HG03575 (cell line): ENCODE data around the gene GAS2L2.

ENCODE experiments used
- ATAC-seq: cut with Tn5 transposase; IDR thresholded peaks from one replicate; pipeline ENCODE4 v1.9.1; 2021; ENCODE audit not compliant: unreplicated experiment, insufficient number of reproducible peaks, low FRiP score; ENCODE audit errors: extremely low read depth

Gene GAS2L2

DNA sequence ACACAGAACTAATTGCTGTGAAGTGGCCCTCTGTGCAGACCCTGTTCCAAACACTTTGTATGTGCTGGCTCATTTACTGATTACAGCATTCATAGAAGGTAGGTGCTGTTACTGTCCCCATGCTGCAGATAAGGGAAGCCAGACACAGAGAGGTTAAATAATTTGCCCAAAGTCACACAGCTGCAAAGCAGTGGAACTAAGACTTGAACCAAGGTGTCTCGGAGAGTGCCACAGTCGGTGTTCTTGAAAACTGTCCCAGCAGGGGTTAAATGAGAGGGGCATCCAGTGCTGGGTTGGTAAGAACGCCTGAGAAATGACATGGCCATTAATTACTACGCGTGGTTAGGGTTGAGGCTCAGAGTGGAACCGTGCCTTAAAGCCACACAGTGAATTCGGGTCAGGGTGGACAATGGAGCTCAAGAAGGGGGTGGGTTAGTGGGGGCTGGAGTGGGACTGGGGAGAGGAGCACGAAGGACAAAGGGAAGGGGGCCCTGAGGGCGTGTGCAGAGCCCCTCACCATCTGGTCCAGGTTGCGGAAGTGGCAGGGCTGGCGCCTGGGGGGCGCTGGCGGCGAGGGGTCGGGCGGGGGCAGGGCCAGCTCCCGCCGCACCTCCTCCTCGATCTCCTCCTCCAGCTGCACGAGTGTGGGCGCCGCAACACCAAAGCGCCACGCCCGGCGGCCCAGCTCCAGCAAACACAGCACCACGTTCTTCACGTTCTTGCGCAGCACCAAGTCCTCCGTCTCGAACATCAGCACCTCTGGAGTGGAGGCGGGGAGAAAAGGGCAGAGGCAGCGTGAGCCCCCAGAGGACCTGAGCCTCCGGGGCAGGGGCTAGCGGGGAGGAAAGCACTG, 3.3 kb downstream of the GAS2L2 start:
- ATAC-seq, result no peak

DNA sequence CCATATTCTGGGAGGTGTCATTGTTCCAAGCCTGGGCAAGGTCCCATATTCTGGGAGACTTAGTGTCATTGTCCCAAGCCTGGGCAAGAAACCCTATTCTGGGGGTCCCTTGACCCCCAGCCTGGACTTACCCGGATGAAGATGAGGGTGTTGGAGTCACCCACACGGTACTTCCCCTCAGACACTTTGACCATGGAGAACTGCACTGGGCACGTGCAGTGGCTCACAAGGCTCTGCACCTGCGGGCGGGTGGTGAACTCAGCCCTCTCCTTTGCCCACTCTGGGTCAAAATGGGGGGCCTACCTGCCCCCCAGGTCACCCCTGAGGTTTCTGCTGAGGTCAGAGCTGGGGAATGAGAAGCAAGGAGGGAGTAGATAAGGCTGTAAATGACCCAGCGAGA, 4.1 kb downstream of the GAS2L2 start:
- ATAC-seq, result no peak

DNA sequence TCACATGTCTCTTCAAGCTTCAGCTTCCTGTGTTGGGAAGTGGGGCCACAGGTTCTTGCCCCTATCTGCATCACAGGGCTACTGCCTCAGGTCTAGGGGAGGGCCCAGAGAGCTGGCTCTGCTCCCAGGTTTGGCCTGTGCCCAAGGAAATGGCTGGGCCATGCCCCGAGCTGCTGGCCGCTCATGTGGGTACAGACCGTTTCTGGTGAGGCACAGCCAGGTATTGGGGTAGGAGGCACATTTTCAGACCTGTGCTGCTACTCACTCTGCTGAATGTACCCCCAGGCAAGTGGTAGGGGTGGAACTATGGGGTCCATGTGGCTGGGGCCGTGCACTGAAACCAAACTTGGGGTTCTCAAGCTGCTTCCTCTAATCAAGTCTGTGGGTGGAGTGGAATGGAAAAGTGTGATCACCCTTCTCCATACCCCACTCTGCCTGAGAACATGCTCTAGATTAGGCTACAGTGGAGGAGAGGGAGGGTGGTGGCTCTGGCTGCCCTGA, 4.6 kb downstream of the GAS2L2 start:
- ATAC-seq, result no peak

DNA sequence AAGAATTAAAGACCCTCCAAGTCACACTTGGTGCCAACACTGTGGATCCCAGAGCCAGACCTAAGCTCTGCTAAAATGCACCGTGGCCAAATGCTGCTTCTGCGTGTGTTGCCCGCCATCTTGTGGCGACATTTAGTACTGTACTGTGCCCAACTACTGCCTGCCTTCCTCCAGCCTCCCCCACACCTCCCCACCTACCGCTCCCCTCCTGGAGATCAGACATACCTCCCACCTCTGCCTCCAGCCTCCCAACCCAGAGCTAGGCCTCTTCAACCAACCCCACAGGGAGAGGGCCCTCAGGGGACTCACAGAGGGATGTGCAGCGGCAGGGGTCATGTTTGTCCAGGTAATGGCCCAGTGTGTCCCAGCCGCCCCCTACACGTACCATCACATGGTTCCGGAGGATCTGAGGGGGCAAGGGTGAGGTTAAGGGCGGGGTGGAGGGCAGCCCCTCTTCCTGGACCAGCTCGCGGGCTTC, 5.5 kb downstream of the GAS2L2 start:
- ATAC-seq, result no peak

DNA sequence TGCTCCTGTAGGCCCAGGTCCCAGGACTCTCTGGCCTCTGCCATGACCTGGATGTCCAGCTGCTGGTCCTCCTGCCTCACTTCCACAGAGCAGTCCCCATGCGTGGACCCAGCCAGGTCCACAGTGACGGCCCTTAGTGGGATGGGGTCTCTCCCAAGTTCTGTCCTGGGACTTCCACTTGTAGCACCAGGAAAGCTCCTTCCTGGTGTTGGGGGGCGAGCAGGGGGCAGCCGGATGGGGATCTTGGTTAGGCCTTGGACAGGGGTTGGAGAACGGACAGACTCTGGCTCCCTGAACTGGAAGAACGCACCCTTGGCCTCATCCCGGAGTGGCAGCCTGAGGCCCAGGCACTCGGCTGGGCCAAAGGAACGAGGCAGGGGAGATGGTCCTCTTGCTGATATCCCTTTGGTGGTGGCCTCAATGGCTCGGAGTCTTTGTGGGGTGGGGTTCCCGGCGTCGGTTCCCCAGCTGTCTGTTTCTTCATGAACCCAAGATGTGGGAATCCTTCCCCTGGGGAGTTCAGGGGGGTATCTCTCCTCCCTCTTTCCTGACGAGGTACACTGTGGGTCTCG, 7.2 kb downstream of the GAS2L2 start:
- ATAC-seq, result no peak

DNA sequence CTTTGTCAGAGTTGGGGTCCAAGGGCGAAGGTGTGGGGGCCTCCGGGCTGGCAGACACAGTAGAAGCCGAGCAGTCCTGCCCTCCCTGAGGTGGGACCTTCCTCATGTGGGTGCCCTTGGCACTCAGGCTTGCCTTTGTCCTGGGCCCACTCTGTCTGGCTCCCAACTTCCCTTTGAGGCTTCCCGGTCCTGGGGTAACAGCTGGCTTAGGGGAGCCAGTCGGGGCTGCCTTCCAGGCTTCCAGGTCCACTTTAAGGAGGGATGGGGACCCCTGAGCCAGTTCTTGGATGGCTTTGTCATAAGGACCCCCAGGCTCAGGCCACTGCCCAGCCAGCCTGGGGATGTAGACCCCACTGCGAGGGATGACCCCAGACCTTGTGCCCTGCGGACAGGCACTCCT, 7.8 kb downstream of the GAS2L2 start:
- ATAC-seq, result no peak

DNA sequence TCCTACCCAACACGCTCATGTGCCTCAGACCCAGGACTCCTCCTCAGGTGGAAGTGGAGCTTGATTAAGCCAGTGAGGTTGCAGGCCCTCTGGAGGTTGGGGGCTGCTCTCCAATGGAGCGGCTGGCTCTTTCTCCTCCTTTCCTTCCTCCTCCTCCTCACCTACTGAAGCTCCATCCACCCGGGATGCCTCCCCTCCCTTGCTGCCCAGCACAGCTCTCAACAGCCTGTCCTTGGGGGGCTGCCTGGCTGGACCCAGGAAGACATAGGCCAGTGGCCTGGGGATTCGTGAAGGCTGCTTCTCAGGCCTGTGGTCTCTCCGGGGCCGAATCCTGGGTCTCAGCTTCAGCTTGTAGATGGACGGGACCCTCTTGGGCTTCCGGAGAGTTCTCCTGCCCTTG, 8.2 kb downstream of the GAS2L2 start:
- no peak for ATAC-seq

DNA sequence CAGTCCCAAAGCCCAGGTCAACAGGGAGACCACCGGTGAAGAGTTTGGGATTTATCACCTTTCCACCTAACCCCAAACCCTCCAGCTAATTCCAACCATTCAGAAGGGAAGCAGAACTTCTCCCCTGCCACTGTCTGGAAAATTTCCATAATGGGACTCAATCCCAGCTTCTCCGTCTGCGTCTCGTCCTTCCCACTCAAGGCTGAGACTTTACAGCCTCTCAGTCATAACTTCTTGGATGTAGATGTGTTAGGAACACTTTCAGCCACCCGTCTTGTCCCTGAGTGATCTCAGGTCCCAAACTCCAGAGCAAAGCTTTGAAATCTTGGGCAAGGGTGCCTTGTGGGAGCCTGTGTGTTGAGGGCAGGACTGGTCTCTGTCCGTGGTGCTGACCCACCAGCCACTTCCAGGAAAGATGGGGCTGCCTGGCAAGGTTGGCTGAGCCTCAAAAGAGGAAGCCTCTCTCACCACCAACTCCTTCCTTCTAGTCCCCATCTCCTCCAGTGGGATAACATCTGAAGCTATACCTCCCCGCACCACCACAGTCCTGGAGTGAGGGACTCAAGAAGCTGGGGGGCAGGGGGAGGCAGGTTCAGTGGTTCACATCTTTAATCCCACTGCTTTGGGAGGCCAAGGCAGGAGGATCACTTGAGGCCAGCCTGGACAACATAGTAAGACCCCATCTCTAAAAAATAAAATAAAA, 9.3 kb downstream of the GAS2L2 start:
- ATAC-seq, result no peak

DNA sequence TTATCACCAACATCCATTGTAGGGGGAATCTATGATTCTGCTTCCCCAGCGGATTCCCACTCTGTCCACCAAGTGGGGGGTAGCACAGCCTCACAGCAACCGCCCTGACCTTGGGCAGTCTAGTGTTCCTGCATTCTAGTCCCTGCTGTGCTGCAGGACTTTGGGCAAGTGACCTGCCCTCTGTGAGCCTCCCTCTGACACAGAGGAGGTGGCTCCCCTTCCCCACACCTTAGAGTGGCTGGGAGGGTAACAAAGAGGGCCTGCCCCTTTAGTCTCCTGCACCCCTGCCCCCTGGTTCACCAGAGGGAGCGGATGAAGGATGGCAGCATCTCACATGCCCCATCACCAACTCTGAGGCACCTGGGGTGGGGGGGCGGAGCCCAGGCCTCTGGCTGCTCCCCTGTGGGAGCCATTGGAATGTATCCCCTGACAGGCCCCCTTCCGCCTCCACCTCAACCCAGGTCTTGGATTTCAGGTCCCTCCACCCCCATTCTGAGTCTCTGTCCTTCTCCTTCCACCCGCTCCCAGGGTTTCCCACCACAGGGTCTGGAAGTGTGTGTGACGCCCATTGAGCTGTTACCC, 10.1 kb downstream of the GAS2L2 start:
- ATAC-seq, result no peak

DNA sequence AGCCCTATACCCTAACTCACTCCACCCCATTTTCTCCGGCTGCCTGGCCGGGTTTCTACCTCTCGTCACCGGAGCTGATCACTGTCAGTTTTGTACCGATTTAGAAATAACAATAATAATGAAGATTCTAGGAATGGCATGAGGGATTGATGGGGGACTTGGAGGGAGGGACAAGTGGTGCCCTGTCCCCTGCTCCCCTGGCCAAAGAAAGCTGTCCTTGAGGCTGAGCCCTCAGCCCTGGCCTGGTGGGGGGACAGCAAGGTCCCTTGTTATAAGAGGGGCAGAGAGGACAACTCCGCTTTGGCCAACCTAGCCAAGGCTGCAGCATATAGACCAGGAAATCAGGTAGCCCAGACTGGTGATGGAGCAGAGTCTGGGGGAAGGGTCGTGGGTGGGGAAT, 10.5 kb downstream of the GAS2L2 start:
- no peak for ATAC-seq

DNA sequence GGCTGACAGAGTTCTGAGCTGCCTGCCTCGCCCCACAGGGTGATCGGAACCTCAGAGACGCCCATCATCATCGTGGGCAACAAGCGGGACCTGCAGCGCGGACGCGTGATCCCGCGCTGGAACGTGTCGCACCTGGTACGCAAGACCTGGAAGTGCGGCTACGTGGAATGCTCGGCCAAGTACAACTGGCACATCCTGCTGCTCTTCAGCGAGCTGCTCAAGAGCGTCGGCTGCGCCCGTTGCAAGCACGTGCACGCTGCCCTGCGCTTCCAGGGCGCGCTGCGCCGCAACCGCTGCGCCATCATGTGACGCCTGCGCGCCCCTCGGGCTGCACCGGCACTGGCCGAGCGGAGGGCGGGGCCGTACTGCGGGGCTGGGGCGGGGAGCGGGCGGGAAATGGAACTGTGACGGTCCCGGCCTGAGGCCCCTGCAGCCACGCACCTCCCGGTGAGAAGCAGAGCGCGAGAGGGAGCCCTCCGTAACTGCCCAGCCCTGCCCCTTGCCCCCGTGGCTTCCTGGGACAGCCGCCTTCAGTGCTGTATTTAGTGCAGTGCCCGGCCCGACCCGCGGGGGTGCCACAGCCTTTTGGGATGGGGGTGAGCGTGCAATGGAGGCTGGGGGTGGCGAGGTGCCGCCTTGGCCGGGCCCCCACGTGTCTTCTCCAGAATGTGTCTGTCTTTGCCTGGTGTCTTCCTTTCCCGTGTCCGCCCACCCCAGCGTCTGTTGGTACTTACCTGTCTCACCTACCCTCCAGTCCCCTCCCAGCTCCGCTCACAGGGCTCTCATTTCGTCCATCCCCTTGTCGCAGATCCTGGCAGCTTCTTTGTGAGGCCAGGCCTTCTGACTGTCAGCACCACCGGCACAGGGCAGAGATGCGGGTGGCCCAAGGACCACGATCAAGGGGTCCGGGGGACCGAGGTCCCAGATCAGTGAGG, 11.8 kb downstream of the GAS2L2 start:
- no peak for ATAC-seq

DNA sequence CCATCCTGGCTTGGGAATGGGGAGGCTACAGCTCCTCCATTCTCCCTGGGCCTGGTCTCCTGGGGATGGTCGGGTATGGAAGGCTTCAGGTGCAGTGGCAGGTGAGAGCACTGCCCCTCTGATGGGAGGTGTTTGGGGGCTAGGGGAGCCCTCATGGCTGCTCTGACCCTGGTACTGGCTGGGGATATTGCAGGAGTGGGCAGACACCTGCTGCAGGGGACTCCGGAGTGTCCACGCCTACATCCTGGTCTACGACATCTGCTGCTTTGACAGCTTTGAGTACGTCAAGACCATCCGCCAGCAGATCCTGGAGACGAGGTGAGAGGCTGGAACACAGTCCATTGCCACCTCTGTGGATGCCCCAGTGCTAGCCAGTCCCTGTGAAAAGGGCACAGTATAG, 12.8 kb downstream of the GAS2L2 start:
- no peak for ATAC-seq

DNA sequence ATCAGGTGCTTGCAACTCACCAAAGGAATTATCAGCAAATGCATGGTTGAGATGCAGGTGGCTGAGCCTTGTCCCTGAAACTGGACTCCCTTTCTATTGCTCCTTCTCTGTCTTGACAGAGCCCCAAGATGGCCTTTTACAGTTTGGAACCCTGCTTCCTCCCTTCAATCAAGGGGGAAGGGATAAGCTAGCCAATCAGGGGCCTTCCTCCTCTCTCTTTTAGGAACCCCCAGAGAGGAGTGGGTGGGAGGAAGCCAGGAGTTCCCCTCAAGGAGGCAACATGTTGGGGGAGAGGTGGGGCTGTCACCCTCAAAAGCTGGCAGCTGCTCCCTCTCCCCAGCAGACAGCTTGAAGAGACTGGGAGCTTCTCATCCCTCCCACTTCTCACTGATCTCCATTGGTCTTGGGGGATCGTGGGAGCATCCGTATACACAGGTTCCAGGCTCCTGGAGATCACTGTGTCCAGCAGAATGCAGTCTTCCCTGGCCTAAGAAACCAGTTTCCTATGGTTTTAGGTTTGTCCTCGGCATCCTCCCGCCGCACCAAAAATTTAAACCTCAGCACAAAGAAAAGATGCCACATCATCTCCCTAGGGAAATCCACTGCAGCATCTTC, 14.4 kb downstream of the GAS2L2 start:
- no peak for ATAC-seq

DNA sequence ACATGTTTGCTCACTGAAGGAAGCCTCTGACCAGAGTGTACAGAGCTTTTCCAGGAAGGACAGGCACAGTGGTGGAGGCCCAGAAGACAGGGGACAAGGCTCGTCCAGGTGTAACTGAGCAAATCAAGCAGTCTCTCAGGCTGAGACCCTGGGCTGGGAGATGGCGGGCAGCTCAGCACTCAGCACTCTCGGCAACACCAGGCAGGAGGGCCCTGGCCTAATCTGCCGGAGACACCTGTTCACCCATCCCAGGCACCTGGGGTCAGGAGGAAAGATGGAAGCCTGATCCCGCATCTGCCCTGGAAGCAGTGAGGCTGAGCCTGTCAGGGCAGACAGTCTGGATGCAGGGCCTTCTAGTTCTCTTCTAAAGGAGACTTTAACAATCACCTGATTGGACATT, 16.8 kb downstream of the GAS2L2 start:
- ATAC-seq, result no peak

DNA sequence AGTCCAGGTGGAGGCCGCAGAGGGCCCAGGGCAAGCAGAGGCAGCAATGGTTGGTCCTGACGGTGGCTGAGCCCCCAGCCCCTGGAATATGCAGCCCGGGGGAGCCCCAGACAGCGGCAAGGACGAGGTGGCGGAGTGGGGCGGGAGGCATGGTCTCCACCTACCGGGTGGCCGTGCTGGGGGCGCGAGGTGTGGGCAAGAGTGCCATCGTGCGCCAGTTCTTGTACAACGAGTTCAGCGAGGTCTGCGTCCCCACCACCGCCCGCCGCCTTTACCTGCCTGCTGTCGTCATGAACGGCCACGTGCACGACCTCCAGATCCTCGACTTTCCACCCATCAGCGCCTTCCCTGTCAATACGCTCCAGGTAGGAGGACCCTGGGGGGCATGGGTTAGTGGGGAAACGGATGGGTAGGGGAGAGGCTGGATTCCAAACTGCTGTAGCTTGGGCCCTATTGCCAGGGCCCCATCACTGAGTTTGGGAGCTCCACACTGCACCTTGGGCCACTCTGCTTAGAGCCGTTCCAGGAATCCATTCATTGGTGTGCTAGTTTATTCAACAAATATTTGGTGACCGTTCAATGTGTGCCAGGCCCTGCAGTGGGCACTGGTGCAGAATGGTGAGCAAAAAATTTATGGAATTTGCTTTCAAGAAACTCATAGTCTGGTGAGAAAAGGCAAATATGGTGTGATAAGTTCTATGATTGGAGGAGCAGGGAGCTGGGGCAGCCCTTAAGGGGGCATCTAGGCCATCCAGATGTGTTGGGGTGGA, 17.8 kb downstream of the GAS2L2 start:
- ATAC-seq, result no peak

DNA sequence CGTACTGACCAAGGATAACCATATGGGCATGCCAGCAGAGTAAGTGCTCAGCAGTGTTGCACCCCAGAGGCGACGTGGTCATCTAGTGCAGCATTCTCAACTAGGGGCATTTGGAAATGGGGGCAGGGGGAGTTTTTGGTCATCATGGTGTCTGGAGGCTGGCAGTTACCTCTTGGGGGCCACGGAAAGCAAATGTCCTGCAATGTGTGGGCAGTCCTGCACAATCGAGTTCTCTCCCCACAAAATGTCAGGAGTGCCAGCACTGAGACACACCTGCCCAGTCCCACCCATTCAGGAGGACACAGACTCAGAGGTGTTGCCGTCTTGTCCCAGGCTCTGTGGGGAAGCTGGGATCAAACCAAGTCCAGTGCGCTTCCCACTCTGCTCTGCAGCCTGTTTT, 18.6 kb downstream of the GAS2L2 start:
- ATAC-seq, result no peak

DNA sequence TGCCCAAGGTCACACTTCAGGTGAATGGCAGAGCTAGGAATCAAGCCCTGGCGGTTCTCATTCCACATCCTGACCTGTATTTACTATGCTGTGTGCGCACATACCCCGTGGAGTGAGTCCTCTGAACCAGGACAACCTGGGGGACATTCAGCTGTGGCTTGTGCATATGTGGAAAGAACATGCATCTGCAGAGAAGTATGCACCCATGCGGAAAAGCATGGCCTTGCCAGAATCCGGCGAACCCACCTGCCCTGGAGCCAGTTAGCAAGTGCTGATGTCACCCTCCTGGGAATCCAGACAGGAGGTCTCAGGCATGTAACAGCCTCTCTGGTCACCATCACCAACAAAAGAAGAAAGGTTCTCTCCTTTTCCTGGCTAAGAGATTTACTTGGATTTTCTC, 19.7 kb downstream of the GAS2L2 start:
- ATAC-seq, result no peak

DNA sequence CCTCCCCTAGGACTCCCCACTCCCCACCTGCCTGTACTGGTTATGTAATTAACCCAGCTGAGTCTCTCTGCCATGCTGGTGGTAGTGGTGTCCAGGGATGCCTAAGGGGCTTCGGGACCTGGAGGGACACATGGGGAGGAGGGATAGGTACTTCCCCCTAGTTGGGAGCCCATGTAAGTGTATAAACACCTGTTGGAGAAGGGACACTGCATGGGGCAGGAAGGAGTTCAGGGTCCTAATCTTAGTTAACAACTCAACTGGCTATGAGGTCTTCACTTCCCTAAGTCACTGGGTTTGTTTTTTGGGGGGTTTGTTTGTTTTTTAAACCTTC, 20.3 kb downstream of the GAS2L2 start:
- ATAC-seq, result no peak
